ELR (cell line): ENCODE measurements around the gene RETREG1.

Source experiments
- DNase-seq: peaks from one replicate; pipeline ENCODE4 v3.0.0-alpha.2; 2015; ENCODE audit warnings: low read depth

Gene RETREG1

GRCh38 chr5:16528382-16529110 lies 88.3 kb downstream of the RETREG1 start:
- DNase-seq = peak; percentile 39

DNA sequence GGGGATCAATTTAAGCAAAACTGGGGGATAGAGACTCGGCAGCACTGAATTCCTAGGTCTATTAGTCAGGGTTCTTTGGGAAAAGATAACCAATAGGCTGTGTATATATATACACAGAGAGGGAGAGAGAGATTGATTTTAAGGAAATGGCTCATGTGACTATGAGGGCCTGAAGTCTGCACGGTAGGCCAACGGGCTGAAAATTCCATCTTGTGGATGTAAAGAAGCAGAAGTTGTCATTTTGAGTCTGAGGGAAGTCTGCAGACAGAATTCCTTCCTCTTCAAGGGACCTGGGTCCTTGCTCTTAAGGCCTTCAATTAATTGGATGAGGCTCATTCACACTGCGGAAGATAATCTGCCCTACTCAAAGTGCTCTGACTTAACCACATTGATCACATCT lies 91.1 kb downstream of the RETREG1 start:
- no peak for DNase-seq

GRCh38 chr5:16524286-16524685 lies 92.5 kb downstream of the RETREG1 start:
- DNase-seq = no peak

GRCh38 chr5:16521521-16522483 lies 95.0 kb downstream of the RETREG1 start:
- DNase-seq = no peak

- DNase-seq = no peak
These were observed 96.0 kb downstream of the RETREG1 start for GRCh38 chr5:16520841-16521240.

DNA sequence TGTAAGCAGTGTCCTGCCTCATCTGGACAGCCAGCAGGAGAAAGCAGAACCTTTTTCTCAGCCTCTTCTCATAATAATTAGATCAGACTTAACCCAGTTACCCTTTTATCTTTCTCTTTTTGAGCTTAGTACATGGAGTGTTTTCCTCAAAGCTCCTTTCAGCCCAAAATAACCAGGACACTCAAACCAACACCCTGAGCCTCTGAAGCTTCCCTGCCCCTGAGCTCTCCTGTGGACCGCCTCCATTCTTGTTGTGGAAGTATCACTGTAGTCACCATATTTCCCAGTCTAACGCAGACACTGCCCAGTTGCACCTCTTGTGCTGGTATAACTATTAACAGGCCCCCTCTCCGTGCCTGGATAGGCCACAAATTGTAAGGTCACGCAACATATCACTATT lies 97.4 kb downstream of the RETREG1 start:
- no peak for DNase-seq

GRCh38 chr5:16518606-16519005 lies 98.2 kb downstream of the RETREG1 start:
- no peak for DNase-seq

DNA sequence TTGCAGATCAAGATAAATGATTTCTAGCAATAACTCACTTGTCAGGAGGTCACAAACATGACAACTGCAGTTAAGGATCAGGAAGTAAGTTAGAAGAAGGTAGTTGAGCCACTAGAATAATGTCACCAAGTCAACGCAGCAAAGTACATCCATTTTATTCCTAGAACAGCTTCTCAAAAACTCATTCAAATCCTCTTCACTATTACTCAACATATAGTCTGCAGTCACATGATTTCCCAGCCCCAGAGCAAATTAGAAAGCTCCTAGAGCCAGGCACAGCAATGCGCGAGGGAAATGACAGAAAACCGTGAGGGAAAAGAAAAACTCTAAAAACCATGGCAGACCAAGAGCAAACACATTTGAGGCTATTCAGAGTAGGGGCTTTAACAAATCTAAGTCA lies 101.3 kb downstream of the RETREG1 start:
- no peak for DNase-seq

GRCh38 chr5:16510098-16510497 lies 106.7 kb downstream of the RETREG1 start:
- no peak for DNase-seq

GRCh38 chr5:16508730-16509531 lies 107.9 kb downstream of the RETREG1 start:
- peak; percentile 27 for DNase-seq

DNA sequence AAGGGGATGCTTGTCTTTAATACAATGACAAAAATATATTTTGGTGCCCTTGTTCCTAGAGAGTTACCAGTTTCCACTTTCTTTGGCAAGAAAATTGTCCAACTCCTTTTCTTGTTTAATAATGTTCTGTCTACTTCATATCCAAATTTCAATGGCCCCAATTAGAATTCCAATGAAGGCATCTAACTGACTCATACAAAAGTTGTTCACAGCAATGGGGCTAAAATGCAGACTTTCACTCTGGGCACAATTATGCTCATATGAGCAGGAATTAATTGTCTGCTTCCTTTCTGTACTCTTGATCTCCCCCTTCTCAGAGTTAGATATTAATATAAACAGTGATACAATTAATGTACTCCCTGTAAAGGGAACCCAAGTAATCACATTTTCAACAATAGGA lies 109.1 kb downstream of the RETREG1 start:
- DNase-seq = no peak

DNA sequence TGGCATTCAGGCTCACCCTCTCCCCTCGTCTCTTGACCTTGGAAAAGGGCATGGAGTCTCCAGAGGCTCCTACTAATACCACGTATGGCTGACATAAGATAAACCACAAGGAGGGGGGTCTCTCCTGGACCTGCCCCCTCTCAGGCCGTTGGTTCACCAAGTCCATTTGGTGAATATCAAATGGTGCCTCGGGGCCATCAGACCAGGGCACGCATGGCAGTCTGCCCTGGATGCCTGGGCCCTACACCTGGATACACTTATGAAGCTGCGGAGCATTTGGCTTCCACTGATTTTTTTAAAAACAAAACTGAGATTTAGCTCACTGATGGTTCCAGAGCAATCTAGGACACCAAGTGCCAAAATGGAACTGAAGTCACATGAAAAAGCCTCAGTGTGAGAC lies 110.9 kb downstream of the RETREG1 start:
- no peak for DNase-seq

DNA sequence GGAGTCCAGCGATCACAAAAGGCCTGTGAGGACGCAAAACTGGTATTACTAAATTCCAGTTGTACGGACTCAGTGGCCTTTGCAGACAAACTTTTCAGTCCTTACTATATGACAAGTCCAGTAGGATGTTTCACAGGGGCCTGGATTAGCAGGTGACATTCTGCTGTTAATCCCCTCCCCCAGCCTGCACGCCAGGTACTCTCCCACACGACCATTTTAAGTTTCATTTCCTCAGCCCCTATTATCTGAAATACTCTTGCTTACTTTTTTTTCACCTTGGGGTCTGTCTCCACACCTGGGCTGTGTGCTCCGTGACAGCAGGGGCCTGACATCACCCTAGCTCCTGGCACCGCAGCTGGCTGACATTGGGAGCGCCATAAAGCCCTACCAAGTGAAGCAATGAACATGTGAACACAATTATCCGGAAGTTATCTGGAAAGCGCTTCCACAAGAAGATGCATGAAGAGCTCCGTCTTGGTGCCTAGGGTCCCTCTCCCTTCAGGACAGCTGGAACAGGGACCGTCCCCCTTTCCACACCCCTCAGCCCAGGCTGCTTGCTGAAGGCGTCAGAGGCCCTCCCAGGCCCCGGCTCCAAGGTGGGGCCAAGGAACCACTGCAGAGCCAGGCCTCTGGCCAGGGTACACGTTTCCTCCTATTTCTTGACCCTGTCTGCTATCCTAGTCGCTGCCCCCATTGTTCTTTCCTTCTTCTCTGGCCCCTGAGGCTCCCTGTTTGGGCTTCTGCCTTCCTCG lies 111.5 kb downstream of the RETREG1 start:
- DNase-seq = no peak

DNA sequence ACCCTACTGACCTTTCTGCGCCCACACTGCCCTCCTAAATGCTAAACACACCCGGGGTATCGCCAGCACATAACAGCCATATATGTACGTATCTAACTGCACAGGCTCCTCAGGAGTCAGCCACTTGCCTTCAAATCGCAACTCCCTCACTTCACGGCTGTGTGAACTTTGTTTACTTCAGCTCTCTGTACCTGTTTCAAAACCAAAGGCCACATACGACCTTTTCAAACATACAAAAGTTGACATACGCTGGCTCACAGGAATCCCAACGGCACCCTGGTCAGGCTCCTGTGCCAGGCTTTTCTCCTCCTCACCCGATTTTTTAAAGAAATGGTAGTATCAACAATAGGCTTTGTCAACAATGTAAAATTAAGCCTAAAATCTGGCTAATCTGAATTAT lies 112.2 kb downstream of the RETREG1 start:
- no peak for DNase-seq

- peak; percentile 55 for DNase-seq
These were observed 113.9 kb downstream of the RETREG1 start for GRCh38 chr5:16502866-16503265.

GRCh38 chr5:16500024-16500423 lies 116.8 kb downstream of the RETREG1 start:
- no peak for DNase-seq

DNA sequence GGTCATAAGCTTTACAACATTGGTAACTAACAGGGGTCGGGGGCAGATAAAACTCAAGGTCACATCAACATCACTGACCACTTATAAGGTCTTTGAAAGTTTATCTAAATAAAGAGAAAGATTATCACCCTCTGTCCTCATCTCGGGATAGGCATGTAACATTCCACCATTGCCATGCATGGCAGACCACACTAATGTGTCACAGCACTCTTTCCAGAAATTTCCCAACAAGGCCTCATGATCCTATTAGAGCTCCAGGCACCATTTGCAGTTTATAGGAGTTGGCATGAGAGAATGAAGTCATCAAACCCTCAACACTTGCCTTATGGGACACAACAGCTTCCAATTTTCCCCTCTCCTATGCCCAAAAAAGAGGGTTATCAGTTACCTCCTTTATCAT lies 119.3 kb downstream of the RETREG1 start:
- no peak for DNase-seq

GRCh38 chr5:16493261-16493660 lies 123.5 kb downstream of the RETREG1 start:
- peak; percentile 4 for DNase-seq

DNA sequence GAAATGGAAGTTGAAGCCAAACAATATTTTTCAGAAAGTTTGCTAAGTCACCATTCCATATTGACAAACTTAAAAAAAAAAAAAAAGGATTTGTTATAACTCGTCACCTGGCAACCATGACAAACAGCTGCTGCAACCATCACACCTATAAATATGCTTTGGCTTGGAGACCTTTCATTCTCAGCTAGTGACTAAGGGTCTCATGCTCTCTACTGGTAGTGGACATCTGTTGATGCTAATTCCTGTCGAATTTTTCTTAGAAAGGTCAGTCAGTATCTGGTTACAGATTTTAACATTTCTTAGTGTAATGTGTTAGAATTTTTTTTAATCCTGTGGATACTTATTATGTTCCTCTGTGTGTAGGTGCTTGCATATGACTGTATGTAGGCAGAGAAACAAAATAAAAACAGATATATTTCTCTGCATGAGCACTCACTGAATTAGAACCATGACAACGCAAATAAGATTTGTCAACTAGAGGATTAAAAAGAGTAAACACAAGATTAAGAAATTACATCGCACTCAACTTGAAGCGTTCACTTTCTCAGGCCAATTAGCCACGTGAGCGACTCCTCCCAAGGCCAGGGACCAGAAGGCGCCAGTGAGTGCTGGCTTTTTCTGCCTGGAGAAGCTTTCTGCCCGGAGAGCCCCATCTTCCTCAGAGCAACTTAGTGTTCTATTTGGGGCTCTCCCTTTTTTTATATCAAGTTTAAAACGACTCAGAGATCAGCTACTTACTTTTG lies 124.2 kb downstream of the RETREG1 start:
- DNase-seq = peak; percentile 74

GRCh38 chr5:16490911-16491310 lies 125.9 kb downstream of the RETREG1 start:
- no peak for DNase-seq

DNA sequence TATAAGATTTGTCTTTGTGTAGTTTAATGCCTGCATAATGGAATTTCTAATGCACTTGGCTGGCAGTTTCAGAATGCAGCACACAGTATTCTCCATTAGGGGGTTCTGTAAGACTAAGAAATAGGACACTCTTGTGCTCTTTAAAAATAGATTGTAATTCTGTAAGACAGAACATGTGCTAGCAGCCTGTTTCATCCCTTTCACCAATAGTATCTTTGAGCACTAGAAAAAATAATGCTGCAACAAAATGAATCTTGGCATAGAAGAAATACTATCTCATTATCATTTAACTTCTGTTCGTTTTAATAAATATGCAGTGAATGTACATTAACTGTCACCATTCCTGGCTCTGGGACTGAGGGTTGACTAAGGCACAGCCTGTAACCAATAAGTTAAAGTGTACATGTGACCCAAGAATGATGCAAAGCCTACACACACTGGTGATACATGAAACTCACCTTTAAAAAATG lies 127.4 kb downstream of the RETREG1 start:
- peak; percentile 72 for DNase-seq
